NAMALWA (cell line): Measurements from ENCODE around the gene BRD7.
A peak's percentile ranks its signal among the peaks of the same experiment; 100 is the strongest.

Source experiments
- DNase-seq: peaks from one replicate; pipeline ENCODE4 v3.0.0-alpha.2; 2015; ENCODE audit warnings: low spot score

The BRD7 gene

DNA sequence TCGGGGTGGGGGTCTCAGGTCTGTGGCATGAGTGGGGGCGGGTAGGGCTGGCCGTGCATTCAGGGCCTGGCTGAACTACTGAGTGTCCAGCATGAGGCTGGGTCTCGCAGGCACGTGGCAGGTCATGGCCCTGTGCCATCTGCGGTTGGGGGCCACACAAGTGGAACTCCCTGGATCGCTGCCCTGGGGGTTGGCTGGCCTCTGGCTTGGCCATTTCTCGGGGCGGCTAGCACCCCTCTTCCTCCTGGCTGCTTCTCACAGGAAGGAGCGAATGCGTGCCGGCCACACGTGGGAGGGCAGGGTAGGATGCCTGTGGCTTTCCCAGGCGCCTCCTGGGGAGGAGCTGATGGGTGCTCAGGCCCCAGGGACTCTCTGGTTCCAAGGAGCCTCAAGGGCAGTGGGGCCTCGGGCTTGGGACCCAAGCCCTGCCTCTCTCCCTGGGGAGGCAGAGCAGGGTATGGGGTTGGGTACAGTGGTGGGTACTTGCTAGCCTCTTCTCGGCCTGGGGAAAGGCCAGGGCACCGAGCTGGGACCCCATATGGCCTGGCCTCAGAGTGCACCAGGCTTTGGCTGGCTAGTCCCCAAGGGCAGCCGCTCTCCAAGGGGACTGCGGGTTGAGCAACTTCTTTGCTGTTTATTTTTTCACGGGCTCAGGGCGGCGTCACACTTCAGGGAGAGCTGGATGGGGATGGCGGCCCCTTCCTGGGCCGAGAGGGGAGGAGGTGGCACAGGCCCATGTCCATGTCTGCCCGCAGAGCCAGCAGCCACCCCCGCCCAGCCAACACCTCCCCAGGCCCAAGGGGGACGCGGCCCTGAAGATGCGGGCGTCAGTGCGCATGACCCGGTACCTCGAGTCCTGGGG, 65.0 kb downstream of the BRD7 start:
- no peak for DNase-seq

DNA sequence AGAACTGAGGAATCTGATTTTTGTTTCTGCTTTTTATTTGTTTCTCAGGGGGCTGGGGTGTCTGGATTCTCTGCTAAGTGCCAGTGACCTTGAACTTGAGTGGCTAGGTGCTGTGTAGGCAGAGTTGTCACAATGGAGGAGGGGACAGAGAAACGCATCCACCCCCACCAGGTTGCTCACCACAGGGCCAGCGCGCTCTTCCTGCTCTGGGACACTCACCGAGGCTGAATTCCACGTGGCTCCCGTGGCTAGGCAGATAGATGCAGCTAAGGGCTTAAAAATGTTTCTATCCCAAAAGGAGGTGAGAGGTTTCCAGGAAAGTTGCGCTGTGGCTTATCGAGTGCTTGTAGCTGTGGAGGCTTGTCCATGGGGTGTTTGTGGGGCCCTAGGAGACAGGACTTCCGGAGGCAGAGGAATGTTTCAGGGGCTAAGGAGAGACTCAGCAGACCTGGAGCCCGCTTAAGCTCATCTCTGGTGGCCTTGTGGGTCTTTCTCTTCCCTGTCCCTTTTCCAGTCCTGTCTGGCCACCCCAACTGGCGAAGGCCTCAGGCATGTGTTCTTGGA, 65.7 kb downstream of the BRD7 start:
- no peak for DNase-seq

DNA sequence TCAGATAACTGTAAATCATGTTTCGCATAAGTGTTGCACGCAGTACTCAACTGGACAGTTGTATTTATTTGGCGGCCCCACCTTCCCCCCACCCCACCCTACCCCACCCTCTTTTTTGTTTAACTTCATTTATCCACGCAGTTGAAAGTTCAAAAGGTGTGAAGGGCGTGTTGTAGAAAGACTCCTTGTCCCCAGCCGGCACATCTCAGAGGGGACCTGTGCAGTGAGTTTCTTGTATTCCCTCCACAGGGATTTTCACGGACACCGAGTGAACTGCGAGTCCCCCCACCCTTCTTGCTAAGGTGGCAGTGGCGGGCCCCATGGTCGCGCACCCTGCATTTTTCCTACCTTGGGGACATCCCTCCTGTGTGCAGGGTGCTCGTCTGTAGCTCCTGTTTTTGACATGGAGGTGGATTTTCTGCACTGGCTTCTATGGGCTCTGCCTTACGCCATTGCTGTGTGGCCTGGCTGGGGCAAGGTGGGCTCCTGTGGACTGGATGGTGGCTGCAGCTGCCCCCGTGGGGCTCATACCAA, 66.2 kb downstream of the BRD7 start:
- no peak for DNase-seq

DNA sequence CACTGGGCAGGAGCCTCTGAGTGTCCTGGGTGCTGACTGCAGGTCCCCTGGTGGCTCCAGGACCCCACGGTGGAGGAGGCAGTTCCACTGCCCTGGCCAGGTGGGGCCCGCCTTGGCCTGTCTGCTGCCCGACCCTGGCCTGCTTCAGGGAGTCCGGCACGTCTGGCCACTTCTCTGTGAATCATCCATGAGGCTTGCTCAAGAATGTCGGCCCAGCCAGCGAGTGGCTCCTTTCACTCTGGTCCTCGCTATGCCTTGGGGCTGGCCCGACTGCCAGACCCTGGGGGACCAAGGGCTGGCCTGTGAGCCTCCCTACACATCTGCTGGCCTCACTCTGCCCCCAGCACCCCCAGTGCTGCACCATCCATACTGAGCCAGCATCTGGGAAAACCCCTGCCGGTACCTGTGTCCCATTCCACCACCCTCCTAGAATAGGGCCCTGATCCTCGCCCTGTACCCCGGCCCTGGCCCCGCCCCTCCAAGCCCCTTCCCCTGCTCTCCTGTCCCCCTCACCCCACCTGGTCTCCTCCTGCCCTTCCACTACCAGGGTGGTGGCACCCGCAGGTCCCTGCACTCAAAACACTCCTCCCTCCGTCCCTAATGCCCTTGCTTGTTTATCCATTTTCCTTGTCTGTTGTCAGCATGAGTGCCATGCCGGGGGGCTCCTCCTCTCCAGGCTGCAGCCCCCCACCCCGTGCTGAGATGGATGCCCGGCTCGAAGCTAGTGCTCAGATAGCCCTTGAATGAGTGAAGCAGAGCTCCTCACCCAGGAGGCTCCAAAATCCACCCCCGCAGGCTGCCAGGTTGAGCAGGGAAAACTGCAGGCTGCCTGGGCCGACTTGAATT, 66.9 kb downstream of the BRD7 start:
- DNase-seq = no peak

DNA sequence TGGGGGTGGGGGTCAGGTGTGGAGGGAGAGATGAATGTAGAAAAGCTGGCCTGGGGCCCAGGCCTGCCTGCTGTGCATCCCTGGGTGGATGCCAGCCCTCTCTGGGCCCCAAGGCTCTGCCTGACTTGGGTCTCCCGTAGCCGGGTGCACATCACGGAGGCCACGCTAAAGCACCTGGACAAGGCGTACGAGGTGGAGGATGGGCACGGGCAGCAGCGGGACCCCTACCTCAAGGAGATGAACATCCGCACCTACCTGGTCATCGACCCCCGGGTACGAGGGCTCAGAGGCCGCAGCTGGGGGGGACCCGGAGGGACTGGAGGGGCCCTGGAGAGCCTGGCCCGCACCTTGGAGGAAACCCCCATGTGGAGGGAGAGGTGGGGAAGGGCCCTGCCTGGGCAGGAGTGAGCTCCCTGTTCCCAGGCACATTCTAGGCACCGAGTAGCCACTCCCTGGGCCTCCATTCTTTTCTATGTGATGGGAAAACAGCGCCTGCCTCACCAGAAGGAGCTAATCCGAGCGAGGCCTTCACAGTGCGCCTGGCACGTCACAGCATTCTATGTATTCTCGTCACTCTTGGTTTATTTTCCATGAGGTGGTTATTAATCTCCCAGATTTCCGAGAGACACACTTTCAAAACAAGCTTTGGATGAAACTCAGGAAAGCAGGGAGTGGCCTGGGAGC, 67.7 kb downstream of the BRD7 start:
- no peak for DNase-seq

DNA sequence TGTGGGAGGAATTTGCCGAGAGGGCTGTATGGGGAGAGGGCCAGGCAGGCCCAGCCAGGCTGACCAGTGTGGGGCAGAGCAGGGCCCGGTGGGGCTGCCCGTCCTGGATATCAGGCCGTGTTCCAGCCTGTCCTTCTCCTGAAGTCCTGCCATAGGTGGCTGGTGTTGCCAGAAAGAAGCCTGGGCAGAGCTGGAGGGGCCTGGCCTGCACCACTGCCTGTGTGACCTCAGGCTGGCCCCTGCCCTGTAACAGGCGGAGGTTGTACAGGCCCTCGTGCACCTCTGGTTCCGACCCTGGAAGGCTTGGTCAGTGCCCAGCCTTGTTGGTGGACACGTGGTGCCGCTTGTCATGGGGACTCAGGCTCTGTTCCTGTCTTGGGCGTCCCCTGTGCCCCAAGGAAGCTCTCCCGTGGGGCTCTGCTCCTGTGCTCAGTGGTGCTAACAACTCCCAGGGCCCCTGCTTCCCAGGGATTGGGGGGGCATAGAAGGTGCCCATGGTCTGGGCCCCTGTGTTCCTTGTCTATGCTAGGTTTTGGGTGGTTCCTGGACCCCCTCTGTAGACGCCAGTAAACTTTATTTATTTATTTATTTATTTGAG, 69.2 kb downstream of the BRD7 start:
- DNase-seq = no peak

DNA sequence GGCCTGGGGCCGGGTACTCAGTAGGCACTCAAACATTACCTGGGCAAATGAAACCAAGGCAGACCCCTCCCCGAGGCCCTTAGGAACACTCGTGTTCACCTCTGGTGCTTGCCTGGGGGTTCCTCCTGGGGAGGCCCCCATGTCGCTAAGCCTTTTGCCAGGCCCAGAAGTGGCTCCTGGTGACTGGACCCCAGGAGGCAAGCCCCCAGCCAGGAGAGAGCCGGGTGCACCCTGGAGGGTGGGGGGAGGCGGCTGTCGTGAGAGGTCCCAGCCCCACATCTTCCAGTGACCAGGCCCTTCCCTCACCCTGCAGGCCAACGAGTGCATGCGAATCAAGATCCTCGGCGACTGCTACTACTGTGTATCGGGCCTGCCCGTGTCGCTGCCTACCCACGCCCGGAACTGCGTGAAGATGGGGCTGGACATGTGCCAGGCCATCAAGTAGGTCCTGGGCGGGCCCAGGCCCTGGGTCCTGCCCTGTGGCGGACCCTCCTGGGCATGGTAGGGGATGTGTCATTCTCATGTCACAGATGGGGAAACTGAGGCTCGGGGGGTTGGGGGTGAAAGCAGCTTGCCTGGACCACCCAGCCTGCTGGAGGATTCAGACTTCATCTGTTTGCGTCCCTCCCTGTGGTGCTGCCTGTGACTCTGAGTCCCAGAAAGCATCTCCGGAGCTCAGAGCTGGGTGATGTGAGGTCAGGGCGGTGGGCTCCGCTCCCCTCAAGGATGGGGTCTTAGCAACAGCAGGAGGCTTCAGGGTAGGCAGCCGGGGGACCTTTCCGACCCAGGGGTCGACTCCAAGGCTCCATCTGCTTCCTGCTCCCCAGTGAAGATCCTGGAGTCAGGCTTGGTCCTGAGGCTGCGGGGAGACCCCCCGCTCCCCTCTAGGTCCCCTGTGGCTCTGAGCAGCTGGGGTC, 69.9 kb downstream of the BRD7 start:
- DNase-seq = no peak

DNA sequence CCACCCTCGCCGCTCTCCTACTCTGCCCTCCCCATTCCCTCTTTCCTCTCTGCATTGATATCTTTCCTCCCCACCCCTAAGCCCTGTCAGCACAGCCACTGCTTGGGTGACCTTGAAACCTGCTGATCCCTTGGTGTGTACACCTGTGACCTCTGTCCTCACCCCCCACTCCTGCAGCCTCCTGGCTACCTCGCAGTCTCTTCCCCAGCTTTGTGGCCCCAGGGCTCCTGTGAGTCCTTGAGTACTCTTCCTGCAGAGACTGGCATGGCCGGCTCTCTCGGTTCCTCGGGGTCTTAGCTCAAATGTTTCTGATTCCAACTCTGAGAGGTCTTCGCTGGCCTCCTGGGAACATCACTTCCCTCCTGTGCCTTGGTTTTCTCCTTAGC, 70.7 kb downstream of the BRD7 start:
- no peak for DNase-seq

DNA sequence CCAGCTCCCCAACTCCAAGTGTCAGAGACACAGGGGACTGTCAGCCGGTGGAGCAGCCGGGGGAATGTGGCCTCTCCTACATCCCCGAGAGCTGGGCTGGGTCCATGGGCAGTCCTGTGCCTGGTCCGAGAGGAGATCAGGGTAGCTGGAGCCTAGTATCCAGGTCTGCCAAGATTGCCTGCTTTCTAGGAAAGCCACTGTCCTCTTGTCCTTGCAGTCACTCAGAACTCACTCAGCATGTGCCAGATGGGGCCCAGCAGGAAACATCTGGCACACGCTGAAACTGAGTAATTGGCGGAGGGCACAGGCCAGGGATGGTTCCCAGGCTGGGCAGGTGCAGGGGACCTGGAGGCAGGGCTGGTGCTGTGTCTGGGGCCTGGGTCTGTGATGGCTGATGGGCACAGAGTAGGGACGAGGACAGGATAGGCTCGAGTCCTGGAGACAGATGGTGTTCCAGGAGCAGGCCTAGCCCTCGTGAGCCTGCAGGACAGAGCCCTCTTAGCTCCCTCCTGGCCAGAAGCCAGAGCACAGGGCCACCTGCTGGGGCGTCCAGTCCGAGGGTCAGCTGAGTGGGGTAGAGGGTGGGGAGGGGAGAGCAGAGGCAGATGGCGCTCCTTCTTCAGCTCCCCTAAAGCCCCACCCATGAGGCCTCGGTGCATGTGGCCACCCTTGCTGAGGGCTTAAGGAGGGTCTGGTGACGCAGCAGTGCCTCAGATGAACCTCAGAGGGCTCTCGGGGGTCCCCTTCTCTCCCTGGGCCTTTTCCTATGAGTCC, 71.3 kb downstream of the BRD7 start:
- peak; percentile 43 for DNase-seq

DNA sequence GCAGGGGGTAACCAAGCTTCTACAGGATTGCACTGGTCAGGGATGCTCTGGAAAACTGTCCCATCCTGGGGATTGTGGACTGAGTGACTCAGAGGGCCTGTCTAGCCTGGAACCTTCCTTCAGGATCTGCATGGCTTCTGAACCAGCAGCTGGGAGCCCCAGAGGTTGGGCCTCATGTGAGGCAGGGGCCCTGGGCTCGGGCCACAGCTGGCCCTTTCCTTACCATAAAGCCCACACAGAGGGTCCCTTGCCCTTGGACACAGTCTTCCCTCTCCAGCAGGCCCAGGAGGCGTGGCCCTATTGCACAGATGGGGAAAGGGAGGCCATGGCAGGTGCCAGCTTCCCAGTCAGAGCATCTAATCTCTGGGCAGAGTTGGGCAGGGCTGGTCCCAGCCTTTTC, 72.0 kb downstream of the BRD7 start:
- no peak for DNase-seq

DNA sequence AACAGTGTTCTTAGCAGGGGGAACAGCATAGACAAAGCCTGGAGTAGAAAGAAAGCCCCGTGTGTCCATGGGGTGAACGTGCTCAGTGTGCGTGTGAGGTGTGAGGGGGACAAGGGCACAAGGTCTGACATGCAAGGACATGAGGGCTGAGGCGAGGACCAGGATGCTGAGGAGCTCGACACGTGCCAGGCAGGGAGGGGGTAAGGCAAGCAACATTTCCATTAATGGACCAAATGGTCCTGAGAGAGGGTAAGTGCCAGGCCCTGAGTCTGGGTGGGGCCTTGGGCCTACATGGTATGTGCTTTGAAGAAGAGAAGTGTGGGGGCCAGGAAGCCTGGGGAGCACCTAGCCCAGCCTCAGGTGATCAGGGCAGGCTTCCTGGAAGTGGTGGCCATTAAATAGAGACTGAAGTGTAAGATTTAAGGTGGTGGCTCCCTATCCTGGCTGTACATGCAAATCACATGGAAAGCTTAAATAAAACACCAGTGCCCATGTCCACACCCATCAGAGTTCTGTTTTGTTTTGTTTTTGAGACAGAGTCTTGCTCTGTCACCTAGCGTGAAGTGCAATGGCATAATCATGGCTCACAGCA, 73.2 kb downstream of the BRD7 start:
- no peak for DNase-seq

DNA sequence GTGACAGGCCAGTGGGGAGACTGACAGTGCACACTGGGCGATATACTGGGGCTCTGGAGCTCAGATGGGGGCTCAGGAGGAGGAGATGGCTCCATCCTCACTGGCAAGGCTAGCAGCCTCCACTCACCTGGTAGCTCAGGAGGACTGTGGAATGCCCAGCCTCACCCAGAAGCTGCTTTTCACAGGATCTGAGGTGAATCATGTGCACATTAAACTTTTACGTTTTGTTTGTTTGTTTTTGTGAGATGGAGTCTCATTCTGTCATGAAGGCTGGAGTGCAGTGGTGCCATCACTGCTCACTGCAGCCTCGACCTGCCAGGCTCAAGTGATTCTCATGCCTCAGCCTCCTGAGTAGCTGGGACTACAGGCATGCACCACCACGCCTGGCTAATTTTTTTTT, 73.8 kb downstream of the BRD7 start:
- no peak for DNase-seq

DNA sequence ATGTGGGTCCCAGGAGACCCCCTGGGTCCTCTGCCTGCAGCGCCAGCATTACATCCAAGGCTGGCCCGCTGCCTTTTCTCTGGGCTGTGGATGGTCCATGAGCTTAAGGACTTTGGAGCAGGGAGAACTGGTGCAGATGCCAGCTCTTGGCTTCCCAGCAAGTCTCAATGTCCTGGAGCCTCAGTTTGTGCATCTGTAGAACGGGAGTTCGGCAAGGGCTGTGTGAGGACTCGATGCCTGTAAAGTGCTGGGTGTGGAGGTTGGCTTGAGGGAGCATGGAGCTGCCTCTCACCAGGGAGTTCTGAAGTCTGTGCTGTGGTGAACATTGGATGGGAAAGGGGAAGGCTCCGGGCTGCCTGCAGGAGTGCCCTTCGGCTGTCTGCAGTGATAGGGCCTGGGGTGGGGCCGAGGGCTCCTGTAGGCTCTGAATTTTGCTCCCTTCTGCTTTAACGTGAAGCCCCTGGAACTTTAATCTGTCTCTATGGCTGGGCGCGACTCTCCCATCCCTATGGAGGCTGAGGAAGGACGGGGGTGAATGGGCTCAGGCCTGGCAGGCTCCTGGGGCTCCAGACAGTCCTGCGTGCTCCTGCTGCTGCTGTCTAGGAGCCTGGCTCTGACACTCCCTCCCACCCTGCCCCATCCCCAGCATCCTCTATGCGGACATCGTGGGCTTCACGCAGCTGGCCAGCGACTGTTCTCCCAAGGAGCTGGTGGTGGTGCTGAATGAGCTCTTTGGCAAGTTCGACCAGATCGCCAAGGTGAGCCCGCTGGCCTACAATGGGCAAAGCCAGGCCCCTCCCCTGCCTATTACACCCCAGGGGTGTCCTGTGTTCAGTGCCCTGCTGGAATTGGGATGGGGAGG, 74.6 kb downstream of the BRD7 start:
- no peak for DNase-seq

DNA sequence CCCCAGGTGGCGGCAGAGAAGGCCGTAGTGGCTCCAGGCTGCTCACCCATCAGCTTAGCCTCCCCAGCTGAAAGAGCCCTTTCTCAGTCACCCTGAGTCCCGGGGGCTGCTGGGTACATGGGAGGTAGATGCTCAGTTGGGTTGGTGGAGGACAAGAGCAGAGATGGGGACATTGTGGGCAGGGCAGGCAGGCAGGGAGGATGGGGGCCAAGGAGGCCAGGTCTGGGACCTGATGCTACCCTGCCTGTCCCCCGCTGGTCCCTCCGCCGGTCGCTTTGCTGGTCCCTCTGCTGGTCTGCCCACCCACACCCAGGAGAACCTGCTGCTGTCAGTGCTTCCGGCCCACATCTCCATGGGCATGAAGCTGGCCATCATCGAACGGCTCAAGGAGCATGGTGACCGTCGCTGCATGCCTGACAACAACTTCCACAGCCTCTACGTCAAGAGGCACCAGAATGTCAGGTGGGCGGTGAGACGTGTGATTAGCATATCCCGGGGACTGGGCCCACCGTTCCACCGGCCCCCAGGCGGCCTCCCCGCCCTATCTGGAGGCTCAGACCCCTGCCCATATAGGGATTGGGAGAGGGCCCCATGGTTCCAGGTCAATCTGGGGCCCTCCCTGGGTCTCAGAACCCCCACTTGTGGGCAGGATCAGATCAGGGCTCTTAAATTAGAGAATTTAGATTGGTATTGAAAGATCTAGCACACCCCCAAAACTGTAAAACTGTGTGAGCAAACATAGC, 75.6 kb downstream of the BRD7 start:
- no peak for DNase-seq

DNA sequence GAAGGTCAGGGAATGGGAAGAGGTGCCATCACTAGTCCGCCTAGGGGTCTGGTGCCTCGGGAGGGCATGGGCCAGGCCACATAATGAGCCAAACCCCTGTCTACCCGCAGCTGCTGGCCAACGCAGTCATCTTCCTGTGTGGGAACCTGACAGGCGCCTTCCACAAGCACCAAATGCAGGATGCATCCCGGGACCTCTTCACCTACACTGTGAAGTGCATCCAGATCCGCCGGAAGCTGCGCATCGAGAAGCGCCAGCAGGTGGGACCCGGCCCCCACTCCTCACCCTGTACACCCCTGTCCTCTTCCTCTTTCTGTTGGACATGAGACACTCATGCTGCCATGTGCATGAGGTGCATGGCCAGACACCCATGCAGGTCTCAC, 76.2 kb downstream of the BRD7 start:
- no peak for DNase-seq

DNA sequence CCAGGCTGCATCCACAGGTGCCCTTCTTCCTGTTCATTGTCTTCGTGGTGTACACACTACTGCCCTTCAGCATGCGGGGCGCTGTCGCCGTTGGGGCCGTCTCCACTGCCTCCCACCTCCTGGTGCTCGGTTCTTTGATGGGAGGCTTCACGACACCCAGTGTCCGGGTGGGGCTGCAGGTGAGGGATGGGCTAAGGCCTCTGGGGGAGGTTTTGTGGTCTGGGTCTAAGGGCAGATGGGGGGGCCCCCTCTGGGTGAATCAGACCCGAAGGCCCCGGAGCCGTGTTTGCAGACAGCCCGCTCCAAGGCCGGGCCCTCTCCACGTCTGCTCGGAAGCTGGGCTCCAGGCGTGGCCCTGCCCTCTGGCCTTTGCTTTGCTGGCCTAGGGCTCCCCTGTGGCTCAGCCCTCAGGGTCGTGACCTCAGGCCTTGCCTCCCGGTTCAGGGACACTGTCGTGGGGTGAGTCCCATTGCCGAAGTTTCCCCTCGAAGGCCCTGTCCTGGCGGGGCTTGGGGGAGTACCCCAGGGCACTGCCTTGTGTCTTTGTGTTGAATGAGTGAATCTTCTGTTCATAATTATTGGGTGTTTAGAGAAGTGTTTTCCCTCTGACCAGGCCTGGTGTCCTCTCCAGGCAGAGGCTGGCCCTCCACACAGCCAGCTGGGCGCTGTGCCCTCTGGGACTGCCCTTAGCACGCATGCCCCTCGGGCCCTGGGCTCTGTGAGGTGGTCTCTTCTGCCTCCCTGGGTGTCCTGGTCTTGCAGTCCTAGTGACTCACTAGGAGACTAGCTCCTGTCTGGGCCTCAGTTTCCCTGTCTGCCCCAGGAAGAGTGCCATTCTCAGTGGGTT, 76.8 kb downstream of the BRD7 start:
- DNase-seq = no peak

DNA sequence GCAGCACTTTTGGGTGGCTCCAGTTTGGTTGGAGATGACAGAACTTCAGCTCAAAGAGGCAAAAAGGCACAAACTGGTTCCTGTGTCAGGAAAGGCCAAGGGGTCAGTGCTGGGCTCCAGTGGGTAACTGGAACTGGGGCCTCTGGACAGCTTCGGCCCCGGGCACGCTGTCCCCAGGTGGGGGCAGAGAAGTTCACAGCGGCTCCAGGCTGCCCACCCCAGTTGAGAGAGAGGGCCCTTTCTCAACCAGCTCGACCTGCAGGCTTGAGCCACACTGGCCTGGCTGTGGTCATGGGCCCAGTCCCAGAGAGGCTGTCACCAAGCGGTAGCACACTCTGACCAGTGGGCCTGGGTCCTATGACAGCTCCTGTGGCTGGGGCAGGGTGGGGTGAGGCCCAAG, 77.9 kb downstream of the BRD7 start:
- DNase-seq = no peak
